Erythroblast (primary cell): ENCODE results near the gene CAMKV.

Source experiments
- GATA1 ChIP-seq: IDR thresholded peaks from 2 replicates; pipeline ENCODE4 v1.6.1; 2011; ENCODE audit warnings: low read depth, mild to moderate bottlenecking, control low read depth, low read length, moderate library complexity
- POLR2A ChIP-seq: IDR thresholded peaks from 2 replicates; pipeline ENCODE4 v1.6.1; 2011; ENCODE audit warnings: mild to moderate bottlenecking, low read length

DNA sequence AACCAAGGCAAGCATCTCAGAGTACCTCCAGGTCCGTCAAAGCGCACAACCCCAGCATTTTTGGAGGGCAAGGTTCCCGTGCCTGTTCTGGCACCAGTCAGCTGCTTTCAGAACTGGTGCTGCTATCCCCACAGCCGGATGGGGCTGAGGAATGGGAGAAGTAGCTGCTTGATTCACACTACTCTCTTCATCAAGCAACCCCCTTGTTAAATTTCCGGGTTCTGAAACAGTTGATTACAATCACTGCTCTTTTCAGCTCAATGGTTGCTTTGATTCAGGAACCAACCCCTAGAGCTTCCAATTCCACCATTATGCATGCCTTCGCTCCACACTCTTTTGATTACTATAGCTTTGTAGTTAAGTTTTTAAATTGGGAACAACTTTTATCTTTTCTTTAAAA lies 43.7 kb downstream of the CAMKV start:
- no peak for TF ChIP-seq POLR2A
- TF ChIP-seq GATA1: no peak
